Memory B cell (primary cell): Measurements from ENCODE around the gene CAGE1.
A peak's percentile ranks its signal among the peaks of the same experiment; 100 is the strongest.
"Not testable (repeated sequence)": the region's sequence is repeated elsewhere in the genome, so short reads cannot be mapped to it uniquely, and the experiment has no call there.

Experiments used
- ATAC-seq: fragments of 150-1000 bp; cut with Tn5 transposase; 2 replicates; pipeline ENCODE4 v1.10.0; 2021; ENCODE audit warnings: low read depth, mild to moderate bottlenecking, moderate library complexity
- DNase-seq, 2 donors: peaks; one replicate each; pipeline ENCODE4 v3.0.0; 2022; ENCODE audit warnings: low spot score in 2 of 2
- H3K27ac Mint-ChIP-seq: one replicate; pipeline ENCODE4 v1.8.0; 2022; ENCODE audit warnings: mild to moderate bottlenecking, moderate library complexity, mixed read lengths
- H3K27me3 Mint-ChIP-seq: one replicate; pipeline ENCODE4 v1.8.0; 2022; ENCODE audit warnings: mixed read lengths
- H3K36me3 Mint-ChIP-seq: one replicate; pipeline ENCODE4 v1.8.0; 2022; ENCODE audit warnings: mild to moderate bottlenecking, mixed read lengths
- H3K4me1 Mint-ChIP-seq: one replicate; pipeline ENCODE4 v1.8.0; 2022; ENCODE audit warnings: mixed read lengths
- H3K4me3 Mint-ChIP-seq: one replicate; pipeline ENCODE4 v1.8.0; 2022; ENCODE audit warnings: mild to moderate bottlenecking, moderate library complexity, mixed read lengths
- H3K9me3 Mint-ChIP-seq: one replicate; pipeline ENCODE4 v1.8.0; 2022; ENCODE audit warnings: mixed read lengths

CAGE1 gene

DNA sequence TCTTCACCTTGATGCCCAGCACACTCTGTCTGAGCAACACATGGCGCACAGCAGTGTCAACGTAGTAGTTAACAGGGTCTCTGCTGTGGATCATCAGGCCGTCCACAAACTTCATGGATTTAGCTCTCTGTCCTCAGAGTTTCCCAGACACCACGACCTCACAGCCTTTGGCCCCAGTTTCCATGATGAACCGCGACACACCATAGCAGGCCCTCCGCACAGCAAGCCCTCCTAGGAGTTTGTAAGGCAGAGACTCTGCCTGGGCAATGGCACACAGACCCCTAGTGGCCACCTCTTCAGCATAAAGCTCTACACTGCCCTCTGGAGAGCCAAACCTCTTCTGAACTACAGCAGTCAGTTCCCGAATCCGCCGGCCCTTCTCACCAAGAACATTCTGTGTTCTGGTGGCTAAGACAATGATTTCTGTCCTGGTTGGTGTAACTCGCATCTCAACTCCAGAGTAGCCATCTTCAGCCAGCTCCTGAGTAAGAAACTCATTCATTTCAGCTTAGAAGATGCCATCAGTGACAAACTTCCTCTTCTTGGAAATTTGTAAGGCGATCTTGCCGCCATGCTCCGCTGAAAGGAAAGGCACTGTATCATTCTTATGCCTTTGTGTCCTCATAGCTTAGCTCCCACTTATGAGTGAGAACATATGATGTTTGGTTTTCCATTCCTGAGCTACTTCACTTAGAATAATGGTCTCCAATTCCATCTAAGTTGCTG lies 50.4 kb downstream of the CAGE1 start:
- H3K4me1 Mint-ChIP-seq, H3K9me3 Mint-ChIP-seq, H3K27ac Mint-ChIP-seq, H3K36me3 Mint-ChIP-seq, DNase-seq, H3K4me3 Mint-ChIP-seq: not testable (repeated sequence)
- peaks cover 16% of the 10 kb centered on the region for H3K27me3 Mint-ChIP-seq
- peak; percentile 64 for ATAC-seq

- H3K4me3 Mint-ChIP-seq: no peak overlapping the region
- peaks cover 10% of the 10 kb centered on the region for H3K27me3 Mint-ChIP-seq
- no peak overlapping the region for H3K27ac Mint-ChIP-seq
- H3K9me3 Mint-ChIP-seq: no peaks in the 10 kb centered on the region
- no peaks in the 10 kb centered on the region for H3K4me1 Mint-ChIP-seq
- H3K36me3 Mint-ChIP-seq: no peaks in the 10 kb centered on the region
- no peak for DNase-seq
- ATAC-seq: no peak
These were observed 51.5 kb downstream of the CAGE1 start for GRCh38 chr6:7338031-7338430.

GRCh38 chr6:7335519-7335918 lies 54.0 kb downstream of the CAGE1 start:
- H3K36me3 Mint-ChIP-seq: no peaks in the 10 kb centered on the region
- no peak for DNase-seq

GRCh38 chr6:7334685-7335084 lies 54.9 kb downstream of the CAGE1 start:
- DNase-seq (no peak), ATAC-seq (no peak)
- Mint-ChIP-seq H3K4me3 (no peak overlapping the region), H3K27ac (no peak overlapping the region), H3K36me3 (no peaks in the 10 kb centered on the region), H3K4me1 (no peaks in the 10 kb centered on the region), H3K27me3 (no peaks in the 10 kb centered on the region), H3K9me3 (no peaks in the 10 kb centered on the region)

More at GRCh38 chr6:7335519-7335918, 54.0 kb downstream of the CAGE1 start:
- Mint-ChIP-seq H3K27me3 (peaks cover 2% of the 10 kb centered on the region), H3K27ac (no peak overlapping the region), H3K4me3 (no peak overlapping the region), H3K4me1 (no peaks in the 10 kb centered on the region), H3K9me3 (no peaks in the 10 kb centered on the region)
- no peak for ATAC-seq

DNA sequence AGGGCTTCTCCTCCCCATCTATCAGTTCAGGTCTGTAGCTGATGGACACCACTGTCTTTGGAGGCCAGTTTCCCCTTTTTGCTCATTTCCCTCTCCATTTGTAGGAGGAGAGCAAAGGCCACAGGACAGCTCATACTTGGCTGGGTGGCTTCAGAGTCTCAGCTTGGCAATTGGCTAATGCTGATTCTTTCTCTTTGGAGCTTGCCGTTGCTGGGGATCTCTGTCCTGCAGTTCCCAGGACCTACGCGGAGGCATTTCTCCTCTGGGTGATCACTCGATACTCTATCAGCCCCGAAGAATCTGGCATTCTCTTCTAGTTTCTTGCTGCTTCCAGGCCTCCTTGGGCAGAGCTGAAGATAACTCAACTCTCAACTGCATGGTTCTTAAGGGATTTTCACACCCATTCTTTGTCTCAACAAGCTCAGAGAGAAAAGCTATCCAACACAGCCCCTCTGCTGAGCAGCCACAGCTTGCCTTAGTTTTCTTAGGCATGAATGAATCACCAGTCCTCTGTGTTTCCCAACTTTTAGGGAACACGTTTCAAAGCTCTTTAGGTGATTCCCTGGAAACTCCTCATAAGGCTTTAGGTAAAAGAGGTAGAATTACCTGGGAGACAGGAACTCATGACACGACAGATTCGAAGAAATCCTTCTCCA lies 57.3 kb downstream of the CAGE1 start:
- H3K27me3 Mint-ChIP-seq: peaks cover 3% of the 10 kb centered on the region
- H3K27ac Mint-ChIP-seq: no peak overlapping the region
- DNase-seq: no peak
- H3K4me3 Mint-ChIP-seq: no peak overlapping the region
- no peaks in the 10 kb centered on the region for H3K36me3 Mint-ChIP-seq
- peaks cover 2% of the 10 kb centered on the region for H3K4me1 Mint-ChIP-seq
- H3K9me3 Mint-ChIP-seq: no peaks in the 10 kb centered on the region
- ATAC-seq: no peak

DNA sequence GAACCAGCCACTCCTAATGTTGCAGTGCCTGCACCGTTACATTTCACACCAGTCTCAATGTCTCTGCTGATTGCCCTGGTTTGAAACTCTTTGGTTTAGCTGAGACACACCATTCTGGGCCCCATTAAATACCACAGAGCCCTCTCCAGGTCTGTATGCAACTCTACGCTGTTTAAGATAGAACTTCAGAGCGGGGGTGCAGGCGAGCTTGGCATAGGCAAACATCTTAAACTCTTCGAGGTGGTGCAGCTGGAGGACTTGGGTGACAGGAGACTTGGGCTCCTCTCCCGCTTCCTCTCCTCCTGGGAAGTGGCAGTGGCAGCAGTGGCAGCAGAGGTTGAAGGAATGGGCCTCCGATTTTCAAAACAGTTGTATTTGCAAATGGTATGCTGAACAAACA lies 58.1 kb downstream of the CAGE1 start:
- H3K9me3 Mint-ChIP-seq: no peaks in the 10 kb centered on the region
- H3K4me1 Mint-ChIP-seq: peaks cover 2% of the 10 kb centered on the region
- H3K27me3 Mint-ChIP-seq: peaks cover 3% of the 10 kb centered on the region
- H3K36me3 Mint-ChIP-seq: no peaks in the 10 kb centered on the region
- no peak for DNase-seq
- no peak overlapping the region for H3K27ac Mint-ChIP-seq
- ATAC-seq: no peak
- no peak overlapping the region for H3K4me3 Mint-ChIP-seq

DNA sequence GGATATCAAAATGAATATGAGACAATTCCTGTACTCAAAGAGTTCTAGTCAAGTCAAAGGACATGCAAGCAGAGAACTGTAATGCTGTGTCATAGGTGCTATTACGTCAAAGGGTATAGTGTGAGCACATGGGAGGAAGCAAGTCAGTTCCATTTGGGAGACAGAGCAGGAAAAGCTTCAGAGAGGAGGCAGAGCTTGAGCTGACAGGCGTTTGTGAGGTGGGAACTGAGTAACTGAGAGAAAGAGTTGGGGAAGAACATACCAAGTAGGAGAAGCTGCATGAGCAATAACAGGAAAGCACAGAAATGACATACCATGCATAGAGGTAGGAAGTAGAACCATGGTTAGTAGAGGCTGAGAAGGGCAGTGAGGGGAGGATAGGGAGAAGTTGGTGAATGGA lies 61.3 kb downstream of the CAGE1 start:
- no peak overlapping the region for H3K4me3 Mint-ChIP-seq
- peaks cover 14% of the 10 kb centered on the region for H3K4me1 Mint-ChIP-seq
- H3K27me3 Mint-ChIP-seq: peaks cover 3% of the 10 kb centered on the region
- H3K27ac Mint-ChIP-seq: no peak overlapping the region
- ATAC-seq (no peak), DNase-seq (no peak)
- H3K9me3 Mint-ChIP-seq: no peaks in the 10 kb centered on the region
- H3K36me3 Mint-ChIP-seq: no peaks in the 10 kb centered on the region

DNA sequence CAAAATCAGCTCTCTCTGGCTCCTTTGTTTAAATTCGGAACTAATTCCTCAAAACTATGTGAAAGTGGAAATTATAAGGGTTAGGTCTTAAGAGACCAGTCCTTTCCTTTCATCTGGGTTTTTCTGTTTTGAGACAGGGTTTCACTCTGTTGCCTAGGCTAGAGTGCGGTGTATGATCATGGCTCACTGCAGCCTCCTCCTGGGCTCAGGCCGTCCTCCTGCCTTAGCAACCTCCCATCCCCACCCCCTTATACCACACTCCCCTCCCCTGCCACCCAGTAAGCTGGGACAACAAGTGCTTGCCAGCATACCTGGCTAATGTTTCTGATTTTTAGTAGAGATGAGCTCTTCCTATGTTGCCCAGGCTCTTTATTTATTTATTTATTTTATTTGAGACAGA lies 63.8 kb downstream of the CAGE1 start:
- Mint-ChIP-seq H3K4me1 (peaks cover 14% of the 10 kb centered on the region), H3K4me3 (no peak overlapping the region), H3K36me3 (no peaks in the 10 kb centered on the region), H3K27ac (no peak overlapping the region), H3K27me3 (peaks cover 4% of the 10 kb centered on the region), H3K9me3 (no peaks in the 10 kb centered on the region)
- no peak for ATAC-seq
- DNase-seq: no peak

DNA sequence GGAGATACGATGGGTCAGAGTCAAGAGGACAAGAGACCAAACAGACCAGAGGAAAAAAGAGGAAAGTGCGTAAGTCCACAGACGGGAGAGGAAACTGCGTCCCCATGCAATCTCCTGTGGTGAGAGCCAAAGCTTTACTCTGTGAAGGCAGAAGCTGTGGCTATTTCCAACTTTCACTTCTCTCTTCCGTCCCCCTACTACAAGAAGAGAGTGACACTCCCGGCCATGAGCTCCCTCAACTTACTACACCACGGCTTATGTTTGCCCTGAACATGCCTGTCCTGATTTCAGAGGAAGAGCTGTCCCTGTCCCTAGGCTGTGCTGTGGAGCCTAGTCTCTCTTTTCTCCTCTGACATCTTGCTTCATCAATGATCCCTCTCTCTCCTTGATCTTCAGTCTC lies 65.0 kb downstream of the CAGE1 start:
- Mint-ChIP-seq H3K27ac (peak overlapping the region; percentile 46), H3K4me1 (peaks cover 14% of the 10 kb centered on the region), H3K9me3 (no peaks in the 10 kb centered on the region), H3K27me3 (peaks cover 4% of the 10 kb centered on the region), H3K4me3 (peak overlapping the region; percentile 8), H3K36me3 (no peaks in the 10 kb centered on the region)
- peak; percentile 98 for ATAC-seq
- DNase-seq: peak in 1 of 2 donors; percentile 34

- Mint-ChIP-seq H3K9me3 (no peaks in the 10 kb centered on the region), H3K27me3 (peaks cover 3% of the 10 kb centered on the region), H3K27ac (no peak overlapping the region), H3K4me3 (no peak overlapping the region), H3K36me3 (no peaks in the 10 kb centered on the region), H3K4me1 (peaks cover 12% of the 10 kb centered on the region)
- no peak for DNase-seq
- no peak for ATAC-seq
These were observed 66.5 kb downstream of the CAGE1 start for GRCh38 chr6:7323074-7323473.

DNA sequence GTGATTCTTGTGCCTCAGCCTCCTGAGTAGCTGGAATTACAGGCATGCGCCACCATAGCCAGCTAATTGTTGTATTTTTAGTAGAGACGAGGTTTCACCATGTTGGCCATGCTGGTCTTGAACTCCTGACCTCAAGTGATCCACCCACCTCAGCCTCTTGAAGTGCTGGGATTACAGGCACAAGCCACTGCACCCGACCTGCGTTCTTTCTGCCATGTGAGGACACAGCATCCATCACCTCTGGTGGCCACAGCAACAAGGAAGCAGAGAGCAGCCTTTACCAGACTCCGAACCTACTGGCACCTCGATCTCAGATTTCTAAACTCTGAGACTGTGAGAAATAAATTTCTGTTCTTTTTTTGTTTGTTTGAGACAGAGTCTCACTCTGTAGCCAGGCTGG lies 67.7 kb downstream of the CAGE1 start:
- H3K27me3 Mint-ChIP-seq, H3K36me3 Mint-ChIP-seq, H3K27ac Mint-ChIP-seq, H3K4me3 Mint-ChIP-seq, H3K9me3 Mint-ChIP-seq, ATAC-seq, DNase-seq: not testable (repeated sequence)
- H3K4me1 Mint-ChIP-seq: peaks cover 12% of the 10 kb centered on the region

GRCh38 chr6:7319406-7319805 lies 70.1 kb downstream of the CAGE1 start:
- not testable (repeated sequence) for H3K36me3 Mint-ChIP-seq, H3K4me1 Mint-ChIP-seq, DNase-seq, ATAC-seq, H3K27ac Mint-ChIP-seq, H3K27me3 Mint-ChIP-seq, H3K4me3 Mint-ChIP-seq, H3K9me3 Mint-ChIP-seq

- Mint-ChIP-seq H3K4me3 (no peak overlapping the region), H3K36me3 (no peaks in the 10 kb centered on the region), H3K27ac (no peak overlapping the region), H3K27me3 (peaks cover 3% of the 10 kb centered on the region), H3K9me3 (no peaks in the 10 kb centered on the region), H3K4me1 (no peaks in the 10 kb centered on the region)
- ATAC-seq (no peak), DNase-seq (no peak)
These were observed 72.0 kb downstream of the CAGE1 start for GRCh38 chr6:7317538-7317937.

DNA sequence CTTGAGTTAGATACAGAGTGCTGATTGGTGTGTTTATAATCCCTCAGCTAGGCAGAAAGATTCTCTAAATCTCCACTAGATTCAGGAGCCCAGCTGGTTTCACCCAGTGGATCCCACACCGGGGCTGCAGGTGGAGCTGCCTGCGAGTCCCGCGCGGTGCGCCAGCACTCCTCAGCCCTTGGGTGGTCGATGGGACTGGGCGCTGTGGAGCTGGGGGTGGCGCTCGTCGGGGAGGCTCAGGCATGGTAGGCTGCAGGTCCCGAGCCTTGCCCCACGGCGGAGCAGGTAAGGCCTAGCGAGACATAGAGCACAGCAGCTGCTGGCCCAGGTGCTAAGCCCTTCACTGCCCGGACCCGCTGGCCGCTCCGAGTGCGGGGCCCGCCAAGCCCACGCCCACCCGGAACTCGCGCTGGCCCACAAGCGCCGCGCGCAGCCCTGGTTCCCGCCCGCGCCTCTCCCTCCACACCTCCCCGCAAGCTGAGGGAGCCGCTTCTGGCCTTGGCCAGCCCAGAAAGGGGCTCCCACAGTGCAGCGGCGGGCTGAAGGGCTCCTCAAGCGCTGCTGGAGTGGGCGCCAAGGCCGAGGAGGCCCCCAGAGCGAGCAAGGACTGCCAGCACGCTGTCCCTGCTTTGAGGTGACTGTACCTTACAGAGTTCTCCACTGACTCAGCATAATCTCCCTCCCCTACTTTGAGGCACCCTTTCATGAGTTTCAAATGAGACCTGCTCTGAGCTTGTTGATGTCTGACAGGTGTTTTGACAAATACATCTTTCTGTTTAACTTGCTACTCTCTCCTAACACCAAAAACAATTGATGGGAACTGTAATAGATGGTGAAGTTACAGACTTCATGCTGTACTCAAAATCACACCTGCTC lies 72.6 kb downstream of the CAGE1 start:
- no peaks in the 10 kb centered on the region for H3K36me3 Mint-ChIP-seq
- no peak overlapping the region for H3K27ac Mint-ChIP-seq
- no peak for DNase-seq
- no peak for ATAC-seq
- peaks cover 4% of the 10 kb centered on the region for H3K4me1 Mint-ChIP-seq
- no peak overlapping the region for H3K4me3 Mint-ChIP-seq
- H3K9me3 Mint-ChIP-seq: no peaks in the 10 kb centered on the region
- H3K27me3 Mint-ChIP-seq: peaks cover 3% of the 10 kb centered on the region
